GM21717 (cell line): Measurements from ENCODE around the gene OR52E4.

ENCODE experiments used
- ATAC-seq: cut with Tn5 transposase; IDR thresholded peaks from one replicate; pipeline ENCODE4 v1.9.1; 2021; ENCODE audit warnings: mild to moderate bottlenecking, moderate library complexity; ENCODE audit not compliant: unreplicated experiment

Gene OR52E4

GRCh38 chr11:5880329-5880728, at the start of gene OR52E4:
Gene OR52E4, plus strand, starts transcription at chr11:5880629. Its CDS starts 3,664 bp downstream, at chr11:5884293.
- ATAC-seq: no peak

- ATAC-seq: no peak
Measured at GRCh38 chr11:5831196-5831829, 49.1 kb upstream of the OR52E4 start.

DNA sequence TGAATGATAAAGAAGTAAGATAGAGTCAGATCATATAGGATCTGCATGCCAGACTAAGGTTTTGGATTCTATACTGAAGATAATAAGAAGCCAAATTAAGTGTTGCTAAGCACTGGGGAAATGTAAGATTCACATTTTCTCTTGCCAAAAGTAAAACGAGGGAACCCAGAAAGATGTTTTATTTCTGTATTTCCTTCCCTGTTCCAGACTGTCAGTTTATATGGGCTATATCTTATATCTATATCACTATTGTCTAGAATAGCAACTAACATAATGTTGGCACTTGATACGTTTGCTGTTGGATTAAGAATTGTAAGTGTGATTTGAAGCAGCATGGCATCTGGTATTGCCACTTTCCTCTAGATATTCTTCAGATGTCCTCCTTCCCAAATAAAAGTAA, 47.0 kb upstream of the OR52E4 start:
- ATAC-seq: no peak

DNA sequence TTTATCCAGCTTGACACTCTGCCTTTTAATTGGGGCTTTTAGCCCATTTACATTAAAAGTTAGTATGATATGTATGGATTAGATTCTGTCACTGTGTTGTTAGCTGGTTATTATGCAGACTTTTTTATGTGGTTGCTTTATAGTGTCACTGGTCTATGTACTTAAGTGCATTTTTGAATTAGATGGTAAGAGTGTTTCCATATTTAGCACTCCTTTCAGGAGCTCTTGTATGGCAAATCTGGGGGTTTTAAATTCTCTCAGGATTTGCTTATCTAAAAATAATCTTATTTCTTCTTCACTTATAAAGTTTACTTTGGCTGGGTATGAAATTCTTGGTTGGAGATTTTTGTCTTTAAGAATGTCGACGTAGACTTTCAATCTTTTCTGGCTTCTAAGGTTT, 42.7 kb upstream of the OR52E4 start:
- no peak for ATAC-seq

DNA sequence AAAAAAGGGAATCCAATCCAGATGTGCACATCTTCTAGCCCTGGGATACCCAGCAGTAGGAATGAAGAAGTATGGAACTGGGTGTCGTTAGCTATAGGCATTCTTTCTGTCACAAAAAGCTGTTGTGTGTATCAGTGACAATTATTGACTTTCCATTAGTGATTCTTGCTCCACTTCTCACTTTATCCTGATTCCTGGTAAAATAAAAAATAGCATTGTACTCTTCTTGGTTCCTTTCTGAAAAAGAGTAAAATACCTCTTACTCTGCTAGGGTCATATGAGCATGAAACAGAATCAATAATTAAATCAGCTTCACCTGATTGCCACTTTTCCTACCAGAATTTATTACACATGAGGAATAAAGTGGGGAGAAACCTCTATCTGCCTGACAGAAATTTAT, 38.6 kb upstream of the OR52E4 start, which contains the start of gene OR52E6:
Gene OR52E6, minus strand, starts transcription at position 101 of the 400 bp plus-strand sequence. Its CDS starts 0 bp downstream, at position 101.
- no peak for ATAC-seq

GRCh38 chr11:5846701-5847100, 33.7 kb upstream of the OR52E4 start:
- no peak for ATAC-seq

GRCh38 chr11:5847711-5848110, 32.7 kb upstream of the OR52E4 start:
- ATAC-seq: no peak

GRCh38 chr11:5851002-5851401, 29.4 kb upstream of the OR52E4 start:
- ATAC-seq: no peak

GRCh38 chr11:5857590-5857989, 22.8 kb upstream of the OR52E4 start, which contains the start of gene OR52E8:
Gene OR52E8, minus strand, starts transcription at chr11:5857690. Its CDS starts 0 bp downstream, at chr11:5857690.
- no peak for ATAC-seq

- ATAC-seq: no peak
Measured at GRCh38 chr11:5865826-5866225, 14.6 kb upstream of the OR52E4 start.

GRCh38 chr11:5878564-5878963, 1.9 kb upstream of the OR52E4 start:
- no peak for ATAC-seq

DNA sequence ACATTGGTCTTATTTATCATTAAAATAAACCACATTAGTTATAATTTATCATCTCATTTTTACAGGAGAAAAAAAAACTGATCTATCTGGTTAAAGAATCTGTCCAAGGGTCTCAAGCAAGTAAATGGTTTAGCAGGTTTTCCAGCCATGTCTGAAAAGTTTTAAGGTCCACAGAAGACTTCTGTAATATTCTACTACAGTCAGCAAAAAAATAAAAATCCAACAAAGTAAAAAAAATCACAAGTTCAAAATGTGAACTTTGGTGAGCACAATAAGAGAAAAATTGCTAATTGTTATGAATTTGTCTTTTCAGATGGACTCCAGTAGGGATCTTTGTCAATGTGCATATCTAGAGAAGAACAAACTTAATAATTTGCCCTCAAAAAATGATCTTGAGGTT, 1.3 kb downstream of the OR52E4 start:
- ATAC-seq: no peak

DNA sequence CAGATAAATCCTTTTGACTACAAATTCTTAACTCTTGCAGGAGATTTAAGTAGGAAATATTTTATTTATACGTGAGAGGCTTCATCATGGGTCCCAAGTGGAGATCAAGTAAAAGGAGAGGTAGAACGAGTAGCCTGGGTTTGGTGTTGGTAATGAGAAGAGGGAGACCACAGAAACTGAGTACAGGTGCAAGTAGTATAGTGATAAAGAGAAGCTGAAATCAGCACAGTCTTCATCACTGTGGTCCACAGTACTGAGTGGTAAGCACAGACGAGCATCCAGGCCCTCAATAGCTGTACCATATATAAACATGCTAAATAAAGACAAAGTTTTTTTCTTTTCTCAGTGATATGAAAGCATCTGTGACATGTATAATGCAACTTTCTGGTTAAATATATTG, 6.7 kb downstream of the OR52E4 start:
- ATAC-seq: no peak

DNA sequence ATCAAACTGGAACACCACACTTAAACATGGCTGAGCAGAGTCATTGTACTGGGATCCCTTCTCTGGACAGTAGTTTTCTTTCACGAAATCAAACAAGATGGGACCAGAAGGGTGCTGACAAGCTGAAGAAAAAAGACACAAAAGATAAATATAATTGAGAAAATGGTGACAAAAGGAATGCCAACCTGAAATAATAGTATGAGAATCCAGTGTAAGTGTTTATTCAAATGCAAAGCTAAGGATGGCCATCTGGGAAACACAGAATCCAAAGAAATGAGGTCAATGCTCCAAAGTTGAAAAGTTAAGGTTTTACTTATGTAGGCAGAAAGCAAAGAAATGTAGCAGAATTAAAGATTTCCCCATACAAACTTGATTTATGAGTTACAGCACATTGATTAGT, 7.2 kb downstream of the OR52E4 start:
- no peak for ATAC-seq

GRCh38 chr11:5891216-5891800, 10.9 kb downstream of the OR52E4 start:
- no peak for ATAC-seq

DNA sequence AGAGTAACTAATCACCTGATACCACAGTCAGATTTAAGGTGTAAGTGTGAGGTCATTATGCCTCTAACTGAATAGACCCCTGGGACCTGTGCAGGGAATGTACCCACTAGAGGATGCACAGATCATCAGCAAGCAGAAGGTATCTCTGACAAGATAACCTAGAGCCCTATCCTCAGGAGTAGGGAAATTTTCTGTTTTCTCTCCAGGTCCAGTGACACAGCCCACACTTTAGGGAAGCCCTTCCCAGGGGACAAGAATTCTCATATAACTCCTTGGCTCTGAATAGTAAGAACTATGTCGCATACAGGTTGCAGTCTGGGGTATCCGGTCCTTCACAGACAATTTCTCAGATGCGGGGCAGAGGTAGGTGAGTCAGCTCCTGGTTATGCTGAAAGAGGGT, 12.5 kb downstream of the OR52E4 start, which contains the start of gene OR52E5:
Gene OR52E5, plus strand, starts transcription at position 301 of the 400 bp plus-strand sequence. CDS start 7,569 bp downstream, outside the sequence.
- ATAC-seq: no peak

DNA sequence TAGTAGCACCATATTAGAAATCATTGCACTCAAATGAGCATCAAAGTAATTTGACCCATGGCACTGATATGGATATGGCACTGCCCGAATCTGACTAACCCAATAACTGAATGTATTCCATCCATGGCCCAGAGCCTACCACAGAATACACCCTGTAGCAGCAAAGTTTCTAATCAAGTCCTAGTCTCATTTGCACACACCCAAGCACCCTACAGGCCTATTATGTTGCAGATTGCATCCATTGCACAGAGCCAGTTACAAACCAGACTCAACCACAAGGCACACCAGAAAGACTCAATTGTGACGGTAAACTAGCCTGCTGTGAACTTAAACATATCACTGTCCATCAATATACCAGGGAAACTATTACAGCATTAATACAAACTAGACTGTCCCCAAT, 19.1 kb downstream of the OR52E4 start:
- no peak for ATAC-seq

- ATAC-seq: no peak
Measured at GRCh38 chr11:5910540-5910939, 30.1 kb downstream of the OR52E4 start.

- peak; percentile 90 for ATAC-seq
Measured at GRCh38 chr11:5922749-5923426, 42.5 kb downstream of the OR52E4 start.

DNA sequence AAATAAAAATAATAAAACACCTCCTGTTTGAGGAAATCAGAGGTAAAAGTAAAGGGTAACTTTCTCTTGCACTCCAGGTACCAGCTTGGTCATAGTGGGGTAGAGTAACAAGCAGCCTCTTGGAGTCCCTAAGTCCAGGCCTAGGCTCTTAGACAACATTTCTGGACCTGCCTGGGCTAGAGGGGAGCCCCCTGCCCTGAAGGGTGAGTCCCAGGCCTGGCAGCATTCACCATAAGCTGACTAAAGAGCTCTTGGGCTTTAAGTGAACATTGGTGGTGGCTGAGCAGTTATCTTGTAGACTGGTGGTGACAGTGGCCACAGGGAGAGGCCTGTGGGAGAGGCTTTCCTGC, 43.0 kb downstream of the OR52E4 start:
- ATAC-seq: peak; percentile 42

- no peak for ATAC-seq
Measured at GRCh38 chr11:5923794-5924193, 43.4 kb downstream of the OR52E4 start.

- ATAC-seq: no peak
Measured at GRCh38 chr11:5928271-5928670, 47.8 kb downstream of the OR52E4 start.
